Measurements from ENCODE around the gene OR10D3. TPM values are rescaled to one million over a fixed set of nuclear protein-coding genes. Genes with fewer than 3 reads are reported as not detected.

The OR10D3 gene
- total RNA-seq, 4 donors from 2014 or later, result not detected

DNA sequence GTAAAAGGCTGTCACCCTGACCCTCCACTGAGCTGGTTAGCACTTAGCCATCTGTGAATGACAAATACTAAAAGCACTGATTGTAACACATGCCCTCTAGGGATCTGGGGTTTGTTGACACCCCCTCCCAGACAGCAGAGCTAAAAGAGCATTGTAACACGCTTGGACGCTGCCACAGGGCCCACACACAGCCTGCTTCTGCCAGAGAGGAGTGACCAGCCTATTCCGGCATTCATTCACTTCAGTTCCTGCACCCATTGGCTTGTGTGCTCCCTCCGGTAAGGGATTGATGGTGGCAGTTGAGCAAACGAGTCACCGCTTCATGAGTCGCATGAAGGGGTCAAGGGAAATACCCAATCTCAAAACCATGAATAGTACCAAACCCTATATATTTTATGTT is 15.8 kb downstream of the OR10D3 start:
- Histone ChIP-seq H3K27me3 (no peaks in the 10 kb centered on the region), H3K4me1 (peaks cover 0 to 6% (median 0%) of the 10 kb centered on the region in 4 donors), H3K36me3 (no peaks in the 10 kb centered on the region), H3K9me3 (no peaks in the 10 kb centered on the region), H3K4me3 (no peak overlapping the region), H3K27ac (replicated peaks in 1 of 4) (no peak overlapping the region)
- intact Hi-C loops (cut with DNase I), result loop anchor here (10.0 kb wide), 1 partner anchor 114 kb away; no protein-coding TSS in a partner anchor
- no peak for DNase-seq (ENCODE audit: extremely low spot score)
- 91% methylated on average over 7 of the region's 7 CpGs for WGBS
- no peak for TF ChIP-seq POLR2A (IDR thresholded peaks at IDR 0.05; ENCODE audit: low read depth)
- TF ChIP-seq EP300 (IDR thresholded peaks at IDR 0.05), result no peak
- TF ChIP-seq, protein P1, sequence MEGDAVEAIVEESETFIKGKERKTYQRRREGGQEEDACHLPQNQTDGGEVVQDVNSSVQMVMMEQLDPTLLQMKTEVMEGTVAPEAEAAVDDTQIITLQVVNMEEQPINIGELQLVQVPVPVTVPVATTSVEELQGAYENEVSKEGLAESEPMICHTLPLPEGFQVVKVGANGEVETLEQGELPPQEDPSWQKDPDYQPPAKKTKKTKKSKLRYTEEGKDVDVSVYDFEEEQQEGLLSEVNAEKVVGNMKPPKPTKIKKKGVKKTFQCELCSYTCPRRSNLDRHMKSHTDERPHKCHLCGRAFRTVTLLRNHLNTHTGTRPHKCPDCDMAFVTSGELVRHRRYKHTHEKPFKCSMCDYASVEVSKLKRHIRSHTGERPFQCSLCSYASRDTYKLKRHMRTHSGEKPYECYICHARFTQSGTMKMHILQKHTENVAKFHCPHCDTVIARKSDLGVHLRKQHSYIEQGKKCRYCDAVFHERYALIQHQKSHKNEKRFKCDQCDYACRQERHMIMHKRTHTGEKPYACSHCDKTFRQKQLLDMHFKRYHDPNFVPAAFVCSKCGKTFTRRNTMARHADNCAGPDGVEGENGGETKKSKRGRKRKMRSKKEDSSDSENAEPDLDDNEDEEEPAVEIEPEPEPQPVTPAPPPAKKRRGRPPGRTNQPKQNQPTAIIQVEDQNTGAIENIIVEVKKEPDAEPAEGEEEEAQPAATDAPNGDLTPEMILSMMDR (IDR thresholded peaks at IDR 0.05), result no peak

DNA sequence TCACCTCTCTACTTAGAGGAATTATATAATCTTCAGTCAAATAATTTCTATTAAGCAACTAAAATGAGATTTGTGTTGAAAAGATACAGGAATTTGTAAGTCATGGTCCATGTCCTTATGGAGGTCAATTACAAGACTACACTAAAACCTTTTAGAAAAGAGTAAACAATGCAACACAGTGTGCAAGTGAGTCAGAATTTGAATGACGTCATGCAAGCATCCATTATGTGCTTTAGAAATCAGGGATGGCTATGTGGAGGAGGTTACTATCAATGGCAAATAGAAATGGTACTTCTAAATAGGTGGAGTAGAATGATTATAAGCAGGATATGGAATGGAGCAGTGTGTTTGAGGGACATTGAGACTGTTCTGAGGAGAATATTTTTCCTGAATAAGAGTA is 16.6 kb downstream of the OR10D3 start:
- Histone ChIP-seq H3K4me1 (peaks cover 0 to 4% (median 0%) of the 10 kb centered on the region in 4 donors), H3K36me3 (no peaks in the 10 kb centered on the region), H3K9me3 (no peaks in the 10 kb centered on the region), H3K4me3 (no peak overlapping the region), H3K27ac (replicated peaks in 1 of 4) (no peak overlapping the region), H3K27me3 (no peaks in the 10 kb centered on the region)
- intact Hi-C loops (cut with DNase I), result loop anchor here (10.0 kb wide), 1 partner anchor 115 kb away; no protein-coding TSS in a partner anchor
- TF ChIP-seq EP300 (IDR thresholded peaks at IDR 0.05) (no peak), POLR2AphosphoS5 (IDR thresholded peaks at IDR 0.05) (no peak), POLR2A (IDR thresholded peaks at IDR 0.05; ENCODE audit: low read depth) (no peak)
- TF ChIP-seq, protein P1 (IDR thresholded peaks at IDR 0.05), result no peak
- WGBS, result 79% methylated on average over 1 of the region's 1 CpG
- no peak for DNase-seq (ENCODE audit: extremely low spot score)

DNA sequence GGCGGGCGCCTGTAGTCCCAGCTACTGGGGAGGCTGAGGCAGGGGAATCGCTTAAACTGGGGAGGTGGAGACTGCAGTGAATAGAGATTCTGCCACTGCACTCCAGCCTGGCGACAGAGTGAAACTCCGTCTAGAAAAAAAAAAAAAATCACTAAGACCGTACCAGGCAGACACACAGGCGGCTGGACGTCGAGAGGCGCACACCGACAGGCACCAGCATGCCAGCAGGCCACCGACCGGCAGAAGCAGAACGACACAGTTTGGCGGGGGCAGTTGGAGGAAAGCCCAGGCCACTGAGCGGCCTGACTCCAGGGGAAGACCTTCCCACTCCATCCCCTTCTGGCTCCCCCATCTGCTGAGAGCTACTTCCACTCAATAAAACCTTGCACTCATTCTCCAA is 17.5 kb downstream of the OR10D3 start:
- H3K9me3 ChIP-seq, result no peaks in the 10 kb centered on the region
- no peak for TF ChIP-seq POLR2A (IDR thresholded peaks at IDR 0.05; ENCODE audit: low read depth)
- TF ChIP-seq, protein P1 (IDR thresholded peaks at IDR 0.05), result no peak
- no peak for TF ChIP-seq POLR2AphosphoS5 (IDR thresholded peaks at IDR 0.05)
- no peak for TF ChIP-seq EP300 (IDR thresholded peaks at IDR 0.05)
- H3K27ac ChIP-seq (replicated peaks in 1 of 4), result no peak overlapping the region
- H3K4me3 ChIP-seq, result no peak overlapping the region
- no peak for DNase-seq (ENCODE audit: extremely low spot score)
- 91% methylated on average over 16 of the region's 16 CpGs for WGBS
- no peaks in the 10 kb centered on the region for H3K4me1 ChIP-seq
- H3K27me3 ChIP-seq, result no peaks in the 10 kb centered on the region
- intact Hi-C loops (cut with DNase I), result no loop called here
- H3K36me3 ChIP-seq, result no peaks in the 10 kb centered on the region

DNA sequence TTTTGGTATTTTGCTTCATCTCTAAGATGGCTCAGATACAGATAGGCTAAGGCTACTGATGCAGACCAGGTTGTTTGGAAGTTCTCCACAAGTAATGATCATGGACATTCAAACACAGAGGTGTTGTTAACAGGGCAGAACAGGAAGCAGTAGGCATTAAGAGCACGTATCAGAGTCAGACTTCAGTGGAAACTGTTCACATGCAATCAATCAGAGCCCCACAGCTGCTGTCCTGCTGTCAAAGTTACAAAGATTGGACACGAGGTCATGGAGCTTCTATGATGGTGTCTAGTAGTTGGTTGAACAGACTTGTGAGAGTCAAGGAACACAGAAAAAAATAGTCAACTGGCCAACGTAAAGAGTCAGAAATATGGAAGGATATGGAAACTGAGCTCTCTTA is 19.8 kb downstream of the OR10D3 start:
- Histone ChIP-seq H3K27ac (replicated peaks in 1 of 4) (no peak overlapping the region), H3K4me3 (no peak overlapping the region), H3K9me3 (no peaks in the 10 kb centered on the region), H3K4me1 (no peaks in the 10 kb centered on the region), H3K27me3 (no peaks in the 10 kb centered on the region), H3K36me3 (no peaks in the 10 kb centered on the region)
- intact Hi-C loops (cut with DNase I), result no loop called here
- TF ChIP-seq, protein P1 (IDR thresholded peaks at IDR 0.05), result no peak
- TF ChIP-seq POLR2A (IDR thresholded peaks at IDR 0.05; ENCODE audit: low read depth), result no peak
- no peak for TF ChIP-seq EP300 (IDR thresholded peaks at IDR 0.05)
- no peak for TF ChIP-seq POLR2AphosphoS5 (IDR thresholded peaks at IDR 0.05)
- DNase-seq (ENCODE audit: extremely low spot score), result no peak
- 52% methylated on average over 3 of the region's 3 CpGs for WGBS

DNA sequence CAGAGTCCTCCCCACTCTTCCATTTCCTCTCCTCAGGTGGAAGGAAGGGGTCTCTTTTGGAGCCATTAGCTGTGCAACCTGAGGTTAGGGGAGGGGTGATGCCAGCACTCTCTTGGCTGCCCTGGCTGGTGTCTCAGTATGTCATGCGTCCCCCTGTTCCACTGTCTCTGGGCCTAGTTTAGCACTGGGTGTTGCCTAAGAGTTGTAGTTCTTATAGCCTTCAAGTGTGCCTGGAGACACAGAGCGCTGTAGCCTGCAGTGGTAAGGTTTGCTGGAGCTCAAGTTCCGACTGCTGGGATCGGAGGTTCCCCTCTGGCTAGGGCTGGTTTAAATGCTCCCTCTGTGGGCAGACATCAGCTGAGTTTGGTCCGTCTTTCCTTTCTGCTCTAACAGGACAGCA is 20.9 kb downstream of the OR10D3 start:
- intact Hi-C loops (cut with DNase I), result no loop called here
- H3K27me3 ChIP-seq, result no peaks in the 10 kb centered on the region
- DNase-seq (ENCODE audit: extremely low spot score), result no peak
- TF ChIP-seq, protein P1 (IDR thresholded peaks at IDR 0.05), result no peak
- no peak for TF ChIP-seq POLR2AphosphoS5 (IDR thresholded peaks at IDR 0.05)
- TF ChIP-seq EP300 (IDR thresholded peaks at IDR 0.05), result no peak
- no peak for TF ChIP-seq POLR2A (IDR thresholded peaks at IDR 0.05; ENCODE audit: low read depth)
- no peaks in the 10 kb centered on the region for H3K36me3 ChIP-seq
- no peaks in the 10 kb centered on the region for H3K9me3 ChIP-seq
- 80% methylated on average over 4 of the region's 5 CpGs for WGBS
- H3K4me1 ChIP-seq, result no peaks in the 10 kb centered on the region
- no peak overlapping the region for H3K4me3 ChIP-seq
- no peak overlapping the region for H3K27ac ChIP-seq (replicated peaks in 1 of 4)

Data from esophagus muscularis mucosa (tissue), 4 donors.